WI38 (cell line): Measurements from ENCODE around the gene SP9.
"Not testable (repeated sequence)": the region's sequence is repeated elsewhere in the genome, so short reads cannot be mapped to it uniquely, and the experiment has no call there.

ENCODE experiments used
- H3K4me3 ChIP-seq: 2 replicates; pipeline ENCODE4 v1.5.1; 2011; ENCODE audit warnings: low read depth, mild to moderate bottlenecking, control low read depth, low read length
- CTCF ChIP-seq: IDR thresholded peaks from 2 replicates; pipeline ENCODE4 v1.5.1; 2012; ENCODE audit warnings: low read depth, mild to moderate bottlenecking, control low read depth, low read length

The SP9 gene

GRCh38 chr2:174343343-174343622, 8.5 kb downstream of the SP9 start:
- H3K4me3 ChIP-seq = no peak overlapping the region
- no peak for TF ChIP-seq CTCF

- no peak for TF ChIP-seq CTCF
These were observed 9.1 kb downstream of the SP9 start for GRCh38 chr2:174343623-174344455.

GRCh38 chr2:174344716-174345461, 10.1 kb downstream of the SP9 start:
- no peak overlapping the region for H3K4me3 ChIP-seq
- no peak for TF ChIP-seq CTCF

More at GRCh38 chr2:174343623-174344455, 9.1 kb downstream of the SP9 start:
- no peak overlapping the region for H3K4me3 ChIP-seq

- no peak for TF ChIP-seq CTCF
- no peak overlapping the region for H3K4me3 ChIP-seq
These were observed 15.3 kb downstream of the SP9 start for GRCh38 chr2:174350018-174350417.

GRCh38 chr2:174350593-174351181, 15.9 kb downstream of the SP9 start:
- H3K4me3 ChIP-seq = no peak overlapping the region
- TF ChIP-seq CTCF = no peak

- no peak overlapping the region for H3K4me3 ChIP-seq
- TF ChIP-seq CTCF = no peak
These were observed 18.2 kb downstream of the SP9 start for GRCh38 chr2:174353004-174353403.

- no peak for TF ChIP-seq CTCF
These were observed 21.6 kb downstream of the SP9 start for GRCh38 chr2:174356347-174356746.

GRCh38 chr2:174359663-174360062, 24.9 kb downstream of the SP9 start:
- H3K4me3 ChIP-seq = not testable (repeated sequence)

More at GRCh38 chr2:174356347-174356746, 21.6 kb downstream of the SP9 start:
- no peak overlapping the region for H3K4me3 ChIP-seq
